Transverse colon (tissue), 4 donors: Measurements from ENCODE around the gene RCSD1. TPM values are rescaled to one million over a fixed set of nuclear protein-coding genes. Genes with fewer than 3 reads are reported as not detected.

ENCODE experiments used
- DNase-seq: peaks from one replicate; pipeline ENCODE4 v3.0.0-alpha.2; 2019
- H3K27ac ChIP-seq, 4 donors: fragments of 200-600 bp; sonication (generic); 2 replicates each; pipeline ENCODE4 v1.5.1; 2016 to 2018; ENCODE audit warnings: inconsistent platforms in 4 of 4
- H3K27me3 ChIP-seq: fragments of 200-600 bp; sonication (generic); 2 replicates; pipeline ENCODE4 v1.5.1; 2017; ENCODE audit warnings: inconsistent platforms
- H3K36me3 ChIP-seq, 4 donors: fragments of 200-600 bp; sonication (generic); 2 replicates each; pipeline ENCODE4 v1.5.1; 2017 to 2019; ENCODE audit warnings: inconsistent platforms in 4 of 4
- H3K4me1 ChIP-seq, 4 donors: fragments of 200-600 bp; sonication (generic); 2 replicates each; pipeline ENCODE4 v1.5.1; 2017 to 2020; ENCODE audit warnings: inconsistent platforms in 4 of 4
- H3K4me3 ChIP-seq, 4 donors: fragments of 200-600 bp; sonication (generic); 1 replicate in 1 of 4; 2 replicates in 3 of 4; pipeline versions ENCODE4 v1.5.1 to v1.6.1; 2017 to 2019; ENCODE audit warnings: inconsistent platforms in 4 of 4
- H3K9me3 ChIP-seq, 2 donors: fragments of 200-600 bp; sonication (generic); 2 replicates each; pipeline ENCODE4 v1.5.1; 2017 to 2019; ENCODE audit warnings: inconsistent platforms in 2 of 2
- EP300 ChIP-seq: sonication (generic); formaldehyde crosslinking; IDR thresholded peaks from one replicate; pipeline ENCODE4 v1.6.1; 2017; ENCODE audit warnings: antibody characterized with exemption, low read depth
- POLR2A ChIP-seq: fragments of 450-650 bp; IDR thresholded peaks from one replicate; pipeline ENCODE4 v1.6.1; 2016; ENCODE audit warnings: antibody characterized with exemption, mild to moderate bottlenecking, moderate library complexity
- POLR2AphosphoS5 ChIP-seq, 3 donors: sonication (generic); formaldehyde crosslinking; IDR thresholded peaks; one replicate each; pipeline ENCODE4 v1.6.1; 2016; ENCODE audit warnings: antibody characterized with exemption in 3 of 3
- WGBS, 2 donors: methylation state at CpG; one replicate each; pipeline ENCODE4 v1.1.5; 2018; ENCODE audit warnings: low coverage in 1 of 2; 5-methylcytosine and 5-hydroxymethylcytosine counted together
- in situ Hi-C, 4 donors: fragments of 200-750 bp; cut with MboI; loops; one replicate each; pipeline versions ENCODE4 v1.15.0 to v1.15.1; 2017; ENCODE audit warnings: low sequenced_read_pairs in 3 of 4, low pct_ligation_motif_present in 1 of 4, low pct_unique_long_range_greater_than_20kb in 1 of 4
- intact Hi-C: fragments of 100-400 bp; cut with DNase I; formaldehyde crosslinking; loops from one replicate; pipeline ENCODE4 v1.15.1; 2023; ENCODE audit warnings: low total_unique reads
- total RNA-seq, 4 donors: library from RNA; depleted of rRNA; stranded (reverse); fragments of >200 nt; gene quantifications; one replicate each; pipeline ENCODE4 v1.1.0, GENCODE V29; 2016
- TF ChIP-seq, protein P1 (sequence below), 5 experiments: fragments of 200-600 bp in 3 of 5; fragments of 450-650 bp in 2 of 5; sonication (generic) in 3 of 5; IDR thresholded peaks; 1 replicate in 2 of 5; 2 replicates in 3 of 5; pipeline ENCODE4 v1.5.1; 2016 to 2017; ENCODE audit warnings: antibody characterized with exemption in 5 of 5, inconsistent platforms in 3 of 5, mild to moderate bottlenecking in 2 of 5, moderate library complexity in 1 of 5

The RCSD1 gene
- total RNA-seq, 4 donors from 2014 or later: 6.0 to 29.2 (median 15.9) TPM

DNA sequence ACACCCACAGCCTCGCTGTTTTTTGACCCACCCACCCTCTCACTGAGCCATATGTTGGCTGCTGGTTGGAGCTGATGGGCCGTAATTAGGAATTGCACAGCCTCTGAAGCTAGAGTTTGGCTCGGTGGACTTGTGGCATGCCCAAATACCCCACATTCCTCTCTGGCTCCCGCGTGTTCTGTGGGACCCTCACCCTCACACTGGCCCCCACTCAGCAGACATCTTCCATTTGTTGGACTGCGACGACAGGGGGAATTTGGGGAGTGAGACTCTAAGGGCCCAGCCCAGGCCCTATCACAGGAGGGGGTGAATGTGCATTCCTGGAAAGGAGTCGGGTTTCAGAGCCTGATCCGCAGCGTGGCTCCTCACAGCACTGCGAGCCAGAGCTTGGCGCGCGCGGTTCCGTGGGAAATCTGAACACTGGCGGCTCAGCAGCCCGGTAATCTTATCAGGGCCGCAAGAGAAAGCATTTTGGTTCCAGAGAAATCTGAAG, 5.2 kb downstream of the RCSD1 start:
- Histone ChIP-seq H3K27ac (peak overlapping the region in 2 of 4 donors; percentile 13 to 14), H3K36me3 (no peaks in the 10 kb centered on the region), H3K27me3 (peaks cover 14% of the 10 kb centered on the region), H3K9me3 (no peaks in the 10 kb centered on the region), H3K4me3 (no peak overlapping the region), H3K4me1 (peaks cover 0 to 27% (median 2%) of the 10 kb centered on the region in 4 donors)
- WGBS, 2 donors: 61 to 75% methylated on average over 15 to 19 of the region's 19 CpGs
- intact Hi-C loops (no loop called here), in situ Hi-C loops (no loop called here)
- TF ChIP-seq, protein P1, sequence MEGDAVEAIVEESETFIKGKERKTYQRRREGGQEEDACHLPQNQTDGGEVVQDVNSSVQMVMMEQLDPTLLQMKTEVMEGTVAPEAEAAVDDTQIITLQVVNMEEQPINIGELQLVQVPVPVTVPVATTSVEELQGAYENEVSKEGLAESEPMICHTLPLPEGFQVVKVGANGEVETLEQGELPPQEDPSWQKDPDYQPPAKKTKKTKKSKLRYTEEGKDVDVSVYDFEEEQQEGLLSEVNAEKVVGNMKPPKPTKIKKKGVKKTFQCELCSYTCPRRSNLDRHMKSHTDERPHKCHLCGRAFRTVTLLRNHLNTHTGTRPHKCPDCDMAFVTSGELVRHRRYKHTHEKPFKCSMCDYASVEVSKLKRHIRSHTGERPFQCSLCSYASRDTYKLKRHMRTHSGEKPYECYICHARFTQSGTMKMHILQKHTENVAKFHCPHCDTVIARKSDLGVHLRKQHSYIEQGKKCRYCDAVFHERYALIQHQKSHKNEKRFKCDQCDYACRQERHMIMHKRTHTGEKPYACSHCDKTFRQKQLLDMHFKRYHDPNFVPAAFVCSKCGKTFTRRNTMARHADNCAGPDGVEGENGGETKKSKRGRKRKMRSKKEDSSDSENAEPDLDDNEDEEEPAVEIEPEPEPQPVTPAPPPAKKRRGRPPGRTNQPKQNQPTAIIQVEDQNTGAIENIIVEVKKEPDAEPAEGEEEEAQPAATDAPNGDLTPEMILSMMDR (IDR thresholded peaks at IDR 0.05): no peak
- TF ChIP-seq POLR2A (no peak), POLR2AphosphoS5 (IDR thresholded peaks at IDR 0.05) (no peak), EP300 (no peak)
- DNase-seq: no peak

DNA sequence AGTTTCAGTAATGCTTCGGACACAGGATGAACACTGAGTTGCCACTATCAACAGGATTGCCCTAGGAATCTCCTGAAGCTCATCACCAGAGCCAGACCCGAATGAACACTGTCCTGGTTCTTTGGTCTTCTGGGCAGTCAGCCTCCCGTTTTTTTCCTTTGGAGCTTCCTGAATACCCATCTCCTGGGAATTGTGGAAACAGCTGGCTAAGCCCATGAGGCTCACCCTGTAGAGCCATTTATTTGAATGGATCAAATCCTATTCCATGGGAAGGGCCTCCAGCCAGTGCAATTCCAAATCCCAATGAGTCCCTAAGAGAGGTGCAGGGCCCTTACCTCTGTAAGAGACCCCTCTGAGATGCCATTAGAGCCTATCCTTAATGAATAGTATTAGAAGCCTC, 5.9 kb downstream of the RCSD1 start:
- TF ChIP-seq POLR2A (no peak), EP300 (no peak), POLR2AphosphoS5 (IDR thresholded peaks at IDR 0.05) (no peak)
- TF ChIP-seq, protein P1 (IDR thresholded peaks at IDR 0.05): no peak
- Histone ChIP-seq H3K27me3 (peaks cover 8% of the 10 kb centered on the region), H3K27ac (peak overlapping the region in 2 of 4 donors; percentile 13 to 14), H3K4me3 (no peak overlapping the region), H3K9me3 (no peaks in the 10 kb centered on the region), H3K4me1 (peaks cover 0 to 27% (median 2%) of the 10 kb centered on the region in 4 donors), H3K36me3 (no peaks in the 10 kb centered on the region)
- intact Hi-C loops: no loop called here
- WGBS, 2 donors: 84 to 100% methylated on average over 1 to 3 of the region's 3 CpGs
- no peak for DNase-seq
- in situ Hi-C loops: no loop called here

DNA sequence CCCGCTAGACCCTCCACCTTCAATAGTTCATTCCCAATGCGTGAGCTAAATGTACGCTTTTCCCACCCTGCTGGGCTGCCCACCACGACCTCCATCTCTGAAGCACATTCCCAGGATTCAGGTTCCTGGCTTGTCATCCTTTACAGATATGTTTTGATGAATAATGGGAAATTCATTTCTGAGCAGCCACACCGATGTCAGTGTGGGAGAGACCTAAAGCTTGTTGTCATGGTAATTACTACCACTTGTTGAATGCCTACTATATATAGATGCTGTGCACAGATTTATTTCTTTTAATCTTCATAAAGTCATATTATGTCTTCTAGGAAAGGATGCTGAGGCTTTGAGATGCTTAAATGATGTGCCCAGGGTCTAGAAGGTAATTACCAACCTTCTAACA, 8.0 kb downstream of the RCSD1 start:
- 51 to 72% methylated on average over 3 to 5 of the region's 5 CpGs for WGBS, 2 donors

DNA sequence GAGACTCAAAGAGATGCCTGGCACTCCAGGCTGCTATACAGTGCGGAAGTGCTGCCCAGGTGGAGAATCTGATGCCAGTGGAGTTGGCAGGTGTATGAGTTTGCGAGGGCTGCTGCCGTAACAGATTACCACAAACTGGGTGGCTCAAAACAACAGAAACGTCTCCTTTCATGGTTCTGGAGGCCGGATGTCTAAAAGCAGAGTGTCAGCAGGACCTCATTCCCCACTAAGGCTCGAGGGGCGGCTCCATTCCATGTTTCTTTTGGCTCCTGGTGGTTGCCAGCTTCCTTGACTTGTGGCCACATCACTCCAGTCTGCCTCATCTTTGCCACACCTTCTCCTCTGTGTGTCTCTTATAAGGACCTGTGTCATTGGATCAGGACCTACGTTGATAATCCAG, 10.0 kb downstream of the RCSD1 start:
- Histone ChIP-seq H3K27me3 (no peaks in the 10 kb centered on the region), H3K27ac (no peak overlapping the region), H3K36me3 (no peaks in the 10 kb centered on the region), H3K4me1 (peaks cover 0 to 24% (median 3%) of the 10 kb centered on the region in 4 donors), H3K9me3 (no peaks in the 10 kb centered on the region), H3K4me3 (no peak overlapping the region)
- in situ Hi-C loops (no loop called here), intact Hi-C loops (loop anchor here (10.0 kb wide), 1 partner anchor 1625 kb away; no protein-coding TSS in a partner anchor)
- no peak for DNase-seq
- 92 to 100% methylated on average over 1 to 8 of the region's 8 CpGs for WGBS, 2 donors
- TF ChIP-seq EP300 (no peak), POLR2A (no peak), POLR2AphosphoS5 (IDR thresholded peaks at IDR 0.05) (no peak)
- TF ChIP-seq, protein P1 (IDR thresholded peaks at IDR 0.05): no peak

More for the DNA sequence above, 8.0 kb downstream of the RCSD1 start:
- no peak for DNase-seq
- Histone ChIP-seq H3K27ac (no peak overlapping the region), H3K27me3 (no peaks in the 10 kb centered on the region), H3K4me1 (peaks cover 0 to 30% (median 2%) of the 10 kb centered on the region in 4 donors), H3K9me3 (no peaks in the 10 kb centered on the region), H3K4me3 (no peak overlapping the region), H3K36me3 (no peaks in the 10 kb centered on the region)
- intact Hi-C loops: no loop called here
- no peak for TF ChIP-seq POLR2A
- TF ChIP-seq, protein P1 (IDR thresholded peaks at IDR 0.05): no peak
- TF ChIP-seq POLR2AphosphoS5 (IDR thresholded peaks at IDR 0.05): no peak
- no peak for TF ChIP-seq EP300
- in situ Hi-C loops: no loop called here
